SK-N-SH (cell line): ENCODE measurements around the gene ZNF213.

ENCODE experiments used
- EZH2phosphoT487 ChIP-seq: fragments of 200-600 bp; sonication (generic); IDR thresholded peaks from 2 replicates; pipeline ENCODE4 v1.6.1; 2017; ENCODE audit warnings: low read depth, mixed run types, mild to moderate bottlenecking, antibody characterized with exemption, moderate library complexity, borderline replicate concordance
- MAX ChIP-seq: IDR thresholded peaks from 2 replicates; pipeline ENCODE4 v1.4.0; 2012; ENCODE audit warnings: low read depth
- MEF2A ChIP-seq: IDR thresholded peaks from 2 replicates; pipeline ENCODE4 v1.4.0; 2012; ENCODE audit warnings: low read depth, borderline replicate concordance
- MXI1 ChIP-seq: IDR thresholded peaks from 2 replicates; pipeline ENCODE4 v1.6.1; 2012; ENCODE audit warnings: mild to moderate bottlenecking, low read depth, low read length, improper control_type of control experiment
- POLR2AphosphoS5 ChIP-seq: IDR thresholded peaks from 2 replicates; pipeline ENCODE4 v1.6.1; 2012; ENCODE audit warnings: low read depth, low read length
- RAD21 ChIP-seq: IDR thresholded peaks from 2 replicates; pipeline ENCODE4 v1.6.1; 2012; ENCODE audit warnings: mild to moderate bottlenecking, low read length
- RFX5 ChIP-seq: IDR thresholded peaks from 2 replicates; pipeline ENCODE4 v1.6.1; 2012; ENCODE audit warnings: mild to moderate bottlenecking, improper control_type of control experiment, low read length
- SIN3A ChIP-seq: IDR thresholded peaks from 2 replicates; pipeline ENCODE4 v1.6.1; 2012; ENCODE audit warnings: low read depth, mild to moderate bottlenecking, low read length, moderate library complexity, borderline replicate concordance
- TAF1 ChIP-seq: IDR thresholded peaks from 2 replicates; pipeline ENCODE4 v1.6.1; 2012; ENCODE audit warnings: low read depth, mild to moderate bottlenecking, low read length, moderate library complexity, borderline replicate concordance
- USF1 ChIP-seq: IDR thresholded peaks from 2 replicates; pipeline ENCODE4 v1.4.0; 2012; ENCODE audit warnings: low read depth, borderline replicate concordance
- USF2 ChIP-seq: fragments of 150-350 bp; IDR thresholded peaks from 2 replicates; pipeline ENCODE4 v1.6.1; 2017; ENCODE audit warnings: antibody characterized with exemption, low read length, low read depth, borderline replicate concordance
- TF ChIP-seq, protein P1 (sequence below): fragments of 200-600 bp; sonication (generic); IDR thresholded peaks from 2 replicates; pipeline ENCODE4 v1.6.1; 2017; ENCODE audit warnings: antibody characterized with exemption, mild to moderate bottlenecking, moderate library complexity

- TF ChIP-seq, protein P1, sequence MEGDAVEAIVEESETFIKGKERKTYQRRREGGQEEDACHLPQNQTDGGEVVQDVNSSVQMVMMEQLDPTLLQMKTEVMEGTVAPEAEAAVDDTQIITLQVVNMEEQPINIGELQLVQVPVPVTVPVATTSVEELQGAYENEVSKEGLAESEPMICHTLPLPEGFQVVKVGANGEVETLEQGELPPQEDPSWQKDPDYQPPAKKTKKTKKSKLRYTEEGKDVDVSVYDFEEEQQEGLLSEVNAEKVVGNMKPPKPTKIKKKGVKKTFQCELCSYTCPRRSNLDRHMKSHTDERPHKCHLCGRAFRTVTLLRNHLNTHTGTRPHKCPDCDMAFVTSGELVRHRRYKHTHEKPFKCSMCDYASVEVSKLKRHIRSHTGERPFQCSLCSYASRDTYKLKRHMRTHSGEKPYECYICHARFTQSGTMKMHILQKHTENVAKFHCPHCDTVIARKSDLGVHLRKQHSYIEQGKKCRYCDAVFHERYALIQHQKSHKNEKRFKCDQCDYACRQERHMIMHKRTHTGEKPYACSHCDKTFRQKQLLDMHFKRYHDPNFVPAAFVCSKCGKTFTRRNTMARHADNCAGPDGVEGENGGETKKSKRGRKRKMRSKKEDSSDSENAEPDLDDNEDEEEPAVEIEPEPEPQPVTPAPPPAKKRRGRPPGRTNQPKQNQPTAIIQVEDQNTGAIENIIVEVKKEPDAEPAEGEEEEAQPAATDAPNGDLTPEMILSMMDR = no peak
- TF ChIP-seq RAD21 (no peak), MXI1 (no peak), MEF2A (no peak), EZH2phosphoT487 (no peak), USF2 (no peak), POLR2AphosphoS5 (no peak), MAX (no peak), SIN3A (no peak), RFX5 (no peak), USF1 (no peak), TAF1 (no peak)
Observed at GRCh38 chr16:3141781-3142311, 7.0 kb downstream of the ZNF213 start.
